HepG2 (cell line): ENCODE data around the gene SLC35F6. TPM values are rescaled to one million over a fixed set of nuclear protein-coding genes. Genes with fewer than 3 reads are reported as not detected.
A peak's percentile ranks its signal among the peaks of the same experiment; 100 is the strongest.

ENCODE experiments used
- ATAD3A ChIP-seq: sonication (generic); formaldehyde crosslinking; IDR thresholded peaks from 2 replicates; pipeline ENCODE4 v1.4.0; 2020; ENCODE audit warnings: missing genetic modification reagents
- CREM ChIP-seq, 2 experiments: sonication (generic) in 1 of 2; formaldehyde crosslinking in 1 of 2; IDR thresholded peaks; 2 replicates each; pipeline versions ENCODE4 v1.4.0 to v1.6.1; 2016 to 2020; ENCODE audit warnings: antibody characterized with exemption in 1 of 2, mild to moderate bottlenecking in 1 of 2, missing genetic modification reagents in 1 of 2
- HNF1B ChIP-seq: sonication (generic); formaldehyde crosslinking; IDR thresholded peaks from 2 replicates; pipeline ENCODE4 v1.5.1; 2020; ENCODE audit warnings: mild to moderate bottlenecking, moderate library complexity, missing genetic modification reagents
- MXD3 ChIP-seq: IDR thresholded peaks from 2 replicates; pipeline ENCODE4 v1.6.1; 2016; ENCODE audit warnings: mild to moderate bottlenecking, missing biosample characterization, missing genetic modification reagents
- MXD4 ChIP-seq: IDR thresholded peaks from 2 replicates; pipeline ENCODE4 v1.6.1; 2016; ENCODE audit warnings: mild to moderate bottlenecking, missing biosample characterization, missing genetic modification reagents
- PHF8 ChIP-seq: sonication (generic); formaldehyde crosslinking; IDR thresholded peaks from 2 replicates; pipeline ENCODE4 v1.5.0; 2020; ENCODE audit warnings: missing genetic modification reagents
- RCOR2 ChIP-seq: IDR thresholded peaks from 2 replicates; pipeline ENCODE4 v1.6.1; 2016; ENCODE audit warnings: missing biosample characterization, missing genetic modification reagents
- TRAFD1 ChIP-seq: sonication (generic); formaldehyde crosslinking; IDR thresholded peaks from 2 replicates; pipeline ENCODE4 v1.5.1; 2020; ENCODE audit warnings: missing genetic modification reagents, mild to moderate bottlenecking, borderline replicate concordance
- ZBTB2 ChIP-seq: sonication (generic); formaldehyde crosslinking; IDR thresholded peaks from 2 replicates; pipeline ENCODE4 v1.8.0; 2022; ENCODE audit warnings: low read depth, missing genetic modification reagents
- ZBTB40 ChIP-seq, 2 experiments: fragments of 450-650 bp in 1 of 2; sonication (generic) in 1 of 2; formaldehyde crosslinking in 1 of 2; IDR thresholded peaks; 2 replicates each; pipeline versions ENCODE4 v1.6.1 to v1.8.0; 2016 to 2022; ENCODE audit warnings: antibody characterized with exemption in 1 of 2, mild to moderate bottlenecking in 1 of 2, missing genetic modification reagents in 1 of 2
- ZNF180 ChIP-seq: sonication (generic); formaldehyde crosslinking; IDR thresholded peaks from 2 replicates; pipeline ENCODE4 v1.4.0; 2020; ENCODE audit warnings: low read depth, missing genetic modification reagents, borderline replicate concordance
- polyA plus RNA-seq, 8 experiments: library from polyadenylated mRNA; depleted of rRNA in 3 of 8; stranded (reverse) in 7 of 8; unstranded in 1 of 8; fragments of >200 nt; fragmentation: Illumina TruSeq in 4 of 8; extraction: Trizol in 4 of 8; gene quantifications; 2 replicates each; pipeline versions ENCODE4 v1.2.1 to v1.2.3, GENCODE V29; 2011 to 2016; ENCODE audit warnings: low read depth in 4 of 8, missing spikeins in 1 of 8, mixed read lengths in 1 of 8; ENCODE audit not compliant: insufficient read depth in 1 of 8
- total RNA-seq, 5 experiments: library from RNA; depleted of rRNA; stranded (reverse); fragments of >200 nt; fragmentation: Illumina TruSeq; extraction: Trizol; gene quantifications; 2 replicates each; pipeline ENCODE4 v1.2.3, GENCODE V29; 2016; ENCODE audit warnings: low read depth in 1 of 5

The SLC35F6 gene
- total and polyA plus RNA-seq, 2 of the 13 experiments (the other 11 are each of a cell fraction or from before 2014, with no cell fraction given): 15.2 to 21.2 TPM

GRCh38 chr2:26735883-26736588 lies 28.0 kb upstream of the SLC35F6 start (continued):
- peak; percentile 82 for TF ChIP-seq HNF1B (CRISPR knock-in tag)
- TF ChIP-seq ZNF180 (CRISPR knock-in tag): no peak
- TF ChIP-seq TRAFD1 (CRISPR knock-in tag): 0 out of 2 replicates have a peak, but pooled peaks have one; percentile 58
- no peak for TF ChIP-seq PHF8
- TF ChIP-seq ATAD3A: 0 out of 2 replicates have a peak, but pooled peaks have one; percentile 18
- TF ChIP-seq MXD4: 0 out of 2 replicates have a peak, but pooled peaks have one; percentile 27
- TF ChIP-seq MXD3 (CRISPR knock-in tag): no peak
- no peak for TF ChIP-seq ZBTB2
- TF ChIP-seq ZBTB40 (IDR thresholded peaks at IDR 0.05): no peak
- TF ChIP-seq ZBTB40 (CRISPR knock-in tag; IDR thresholded peaks at IDR 0.05): peak; percentile 36; the same call in 1 of the 2 replicates
- peak; percentile 46; the same call in 1 of the 2 replicates for TF ChIP-seq CREM (IDR thresholded peaks at IDR 0.05)
- no peak for TF ChIP-seq CREM (CRISPR knock-in tag; IDR thresholded peaks at IDR 0.05)
- 0 out of 2 replicates have a peak, but pooled peaks have one; percentile 51 for TF ChIP-seq RCOR2 (CRISPR knock-in tag)
